OCI-LY1 (cell line): ENCODE data around the gene OR52N1.

Experiments used
- H2AFZ ChIP-seq: fragments of 200-600 bp; sonication (generic), shearing (Covaris generic); 2 replicates; pipeline ENCODE4 v1.6.0; 2014; ENCODE audit warnings: antibody characterized with exemption, mild to moderate bottlenecking, low read length
- H3F3A ChIP-seq: fragments of 200-600 bp; sonication (generic), shearing (Covaris generic); 2 replicates; pipeline ENCODE4 v1.6.0; 2014; ENCODE audit warnings: mild to moderate bottlenecking, antibody characterized with exemption, low read length, moderate library complexity; ENCODE audit not compliant: insufficient read depth
- H3K27ac ChIP-seq: fragments of 200-600 bp; sonication (generic); 2 replicates; pipeline ENCODE4 v1.5.1; 2014; ENCODE audit warnings: low read length, mixed run types, mild to moderate bottlenecking, low read depth; ENCODE audit not compliant: poor library complexity, severe bottlenecking
- H3K27me3 ChIP-seq: fragments of 200-600 bp; sonication (generic); 2 replicates; pipeline ENCODE4 v1.6.0; 2014; ENCODE audit warnings: antibody characterized with exemption, mild to moderate bottlenecking, low read length, moderate library complexity; ENCODE audit not compliant: insufficient read depth
- H3K36me3 ChIP-seq: fragments of 200-600 bp; sonication (generic); 2 replicates; pipeline ENCODE4 v1.6.1; 2014; ENCODE audit warnings: mild to moderate bottlenecking, antibody characterized with exemption, low read length, moderate library complexity, mixed read lengths; ENCODE audit not compliant: insufficient read depth
- H3K4me1 ChIP-seq: fragments of 200-600 bp; sonication (generic); 2 replicates; pipeline ENCODE4 v1.5.1; 2014; ENCODE audit warnings: mild to moderate bottlenecking, low read length, moderate library complexity; ENCODE audit not compliant: insufficient read depth, severe bottlenecking
- H3K4me2 ChIP-seq: fragments of 200-600 bp; sonication (generic), shearing (Covaris generic); 2 replicates; pipeline ENCODE4 v1.6.1; 2014; ENCODE audit warnings: low read length
- H3K4me3 ChIP-seq: fragments of 200-600 bp; sonication (generic); 2 replicates; pipeline ENCODE4 v1.5.1; 2014; ENCODE audit warnings: low read length, low read depth, mild to moderate bottlenecking, mixed read lengths; ENCODE audit not compliant: poor library complexity, severe bottlenecking
- H3K79me2 ChIP-seq: fragments of 200-600 bp; shearing (Covaris generic); 2 replicates; pipeline ENCODE4 v1.6.1; 2016; ENCODE audit warnings: mixed run types, low read length, mixed read lengths; ENCODE audit not compliant: insufficient read depth
- H3K9ac ChIP-seq: fragments of 200-600 bp; sonication (generic), shearing (Covaris generic); 2 replicates; pipeline ENCODE4 v1.6.1; 2014; ENCODE audit warnings: mild to moderate bottlenecking, low read length, mixed read lengths
- H3K9me2 ChIP-seq: fragments of 200-600 bp; sonication (generic), shearing (Covaris generic); 2 replicates; pipeline ENCODE4 v1.6.1; 2014; ENCODE audit warnings: low read depth, mild to moderate bottlenecking, low read length, mixed read lengths
- H3K9me3 ChIP-seq: fragments of 200-600 bp; shearing (Covaris generic); 2 replicates; pipeline ENCODE4 v1.6.1; 2014; ENCODE audit warnings: low read length, mixed read lengths
- H4K20me1 ChIP-seq: fragments of 200-600 bp; sonication (generic), shearing (Covaris generic); 2 replicates; pipeline ENCODE4 v1.6.0; 2016; ENCODE audit warnings: mild to moderate bottlenecking, low read length; ENCODE audit not compliant: insufficient read depth
- CTCF ChIP-seq: fragments of 200-600 bp; sonication (generic), shearing (Covaris generic); IDR thresholded peaks from 2 replicates; pipeline ENCODE4 v1.5.1; 2017; ENCODE audit warnings: mild to moderate bottlenecking, antibody characterized with exemption, low read length, moderate library complexity, mixed read lengths
- EZH2 ChIP-seq: fragments of 200-600 bp; sonication (generic), shearing (Covaris generic); IDR thresholded peaks from 2 replicates; pipeline ENCODE4 v1.8.0; 2017; ENCODE audit warnings: borderline replicate concordance, mixed run types, mild to moderate bottlenecking, antibody characterized with exemption, low read length, moderate library complexity, mixed read lengths

Gene OR52N1

DNA sequence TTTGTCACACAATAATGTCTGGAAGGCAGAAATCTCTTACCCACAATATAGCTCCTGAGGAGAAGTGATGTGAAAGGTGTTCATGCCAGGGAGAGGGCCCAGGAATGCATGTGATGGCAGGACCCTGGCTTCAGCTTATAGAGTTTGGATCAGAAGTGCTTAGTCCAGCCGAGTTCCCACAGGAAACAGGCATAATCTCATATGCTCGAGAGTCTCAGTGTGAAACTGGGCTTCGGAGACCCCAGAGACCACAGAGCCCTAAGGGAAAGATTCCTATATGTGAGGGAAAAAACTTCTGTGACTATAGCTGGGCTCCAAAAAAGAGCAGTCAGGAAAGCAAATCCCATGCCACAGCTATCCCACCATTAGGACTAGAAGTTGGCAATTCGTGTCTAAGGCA is 7.8 kb downstream of the OR52N1 start, which contains the start of gene OR52N5:
Gene OR52N5 (minus strand): TSS at position 101 of the 400 bp plus-strand sequence. CDS start 4,721 bp downstream, outside the sequence.
- H3K27ac ChIP-seq: no peak within 1 kb of the TSS
- H3K9me3 ChIP-seq: no peaks in the 10 kb centered on the region
- no peaks in the 10 kb centered on the region for H3K79me2 ChIP-seq
- H3K4me1 ChIP-seq: no peaks in the 10 kb centered on the region
- no peaks in the 10 kb centered on the region for H3K9me2 ChIP-seq
- no peak within 1 kb of the TSS for H2AFZ ChIP-seq
- H3K4me3 ChIP-seq: no peak within 1 kb of the TSS
- no peaks in the 10 kb centered on the region for H3K36me3 ChIP-seq
- H3K27me3 ChIP-seq: no peaks in the 10 kb centered on the region
- no peak within 1 kb of the TSS for H3K9ac ChIP-seq
- TF ChIP-seq EZH2 (no peak), CTCF (no peak)
- H3F3A ChIP-seq: no peaks in the 10 kb centered on the region
- H3K4me2 ChIP-seq: no peak within 1 kb of the TSS
- no peaks in the 10 kb centered on the region for H4K20me1 ChIP-seq

DNA sequence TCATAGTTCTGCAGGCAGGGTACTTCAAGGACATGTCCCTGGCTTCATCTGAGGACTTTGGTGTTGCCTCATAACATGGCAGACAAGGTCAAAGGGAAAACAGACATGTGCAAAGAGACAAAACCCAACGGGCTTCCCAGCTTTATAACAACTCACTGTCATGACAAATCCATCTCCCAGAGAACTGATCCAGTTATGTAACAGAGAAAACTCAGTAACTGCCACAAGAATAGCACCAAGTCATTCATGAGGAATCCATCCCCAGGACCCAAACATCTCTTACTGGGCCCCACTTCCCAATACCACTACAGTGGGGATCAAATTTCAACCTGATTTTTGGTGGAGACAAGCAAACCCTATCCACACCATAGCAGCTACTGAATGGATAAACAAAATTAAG is 24.0 kb downstream of the OR52N1 start:
- no peaks in the 10 kb centered on the region for H3F3A ChIP-seq
- no peaks in the 10 kb centered on the region for H3K4me1 ChIP-seq
- H2AFZ ChIP-seq: no peak overlapping the region
- H3K79me2 ChIP-seq: no peaks in the 10 kb centered on the region
- H3K4me3 ChIP-seq: no peak overlapping the region
- H3K27me3 ChIP-seq: no peaks in the 10 kb centered on the region
- no peaks in the 10 kb centered on the region for H4K20me1 ChIP-seq
- H3K9me3 ChIP-seq: no peaks in the 10 kb centered on the region
- no peak overlapping the region for H3K4me2 ChIP-seq
- TF ChIP-seq CTCF: no peak
- TF ChIP-seq EZH2: no peak
- no peak overlapping the region for H3K27ac ChIP-seq
- no peaks in the 10 kb centered on the region for H3K36me3 ChIP-seq
- no peaks in the 10 kb centered on the region for H3K9me2 ChIP-seq
- no peak overlapping the region for H3K9ac ChIP-seq

- Histone ChIP-seq H3K4me3 (no peak within 1 kb of the TSS), H3K9me3 (no peaks in the 10 kb centered on the region), H2AFZ (no peak within 1 kb of the TSS), H3K9me2 (no peaks in the 10 kb centered on the region; the same call in 1 of the 2 replicates), H3K79me2 (no peaks in the 10 kb centered on the region), H3K4me1 (no peaks in the 10 kb centered on the region), H3K9ac (no peak within 1 kb of the TSS), H3K27ac (no peak within 1 kb of the TSS), H3F3A (no peaks in the 10 kb centered on the region), H4K20me1 (no peaks in the 10 kb centered on the region; the same call in 1 of the 2 replicates), H3K36me3 (no peaks in the 10 kb centered on the region), H3K27me3 (no peaks in the 10 kb centered on the region), H3K4me2 (no peak within 1 kb of the TSS)
- TF ChIP-seq CTCF: no peak
- TF ChIP-seq EZH2: no peak
Observed at GRCh38 chr11:5753943-5754342, 37.1 kb downstream of the OR52N1 start, which contains the start of gene OR52N4. Gene OR52N4, plus strand, starts transcription at chr11:5754243. Its CDS starts 498 bp downstream, at chr11:5754741.
